CD14-positive monocyte (primary cell): Measurements from ENCODE around the gene ZNF423. TPM values are rescaled to one million over a fixed set of nuclear protein-coding genes. Genes with fewer than 3 reads are reported as not detected.

Source experiments
- DNase-seq, 3 donors: peaks; one replicate each; pipeline ENCODE4 v3.0.0-alpha.2; 2011 to 2022
- H2AFZ ChIP-seq: 2 replicates; pipeline ENCODE4 v1.6.0; 2012; ENCODE audit warnings: mild to moderate bottlenecking, low read depth, low read length, inconsistent platforms; ENCODE audit not compliant: insufficient read depth, poor library complexity, severe bottlenecking
- H3K27ac ChIP-seq, 2 donors: 1 replicate in 1 of 2; 2 replicates in 1 of 2; pipeline ENCODE4 v1.5.1; 2012 to 2013; ENCODE audit warnings: low read length in 2 of 2, control low read depth in 1 of 2, inconsistent platforms in 1 of 2, low read depth in 1 of 2, mild to moderate bottlenecking in 1 of 2
- H3K27me3 ChIP-seq, 2 donors: one replicate each; pipeline versions ENCODE4 v1.6.0 to v1.6.1; 2011 to 2013; ENCODE audit warnings: low read length in 2 of 2; ENCODE audit not compliant: control insufficient read depth in 2 of 2, insufficient read depth in 2 of 2
- H3K36me3 ChIP-seq, 2 donors: replicated peaks in 1 of 2; 1 replicate in 1 of 2; 2 replicates in 1 of 2; pipeline versions ENCODE4 v1.5.1 to v1.6.1; 2012 to 2013; ENCODE audit warnings: low read length in 2 of 2, control low read depth in 1 of 2, inconsistent platforms in 1 of 2, mild to moderate bottlenecking in 1 of 2; ENCODE audit not compliant: insufficient read depth in 2 of 2, control insufficient read depth in 1 of 2
- H3K4me1 ChIP-seq, 2 donors: 1 replicate in 1 of 2; 2 replicates in 1 of 2; pipeline versions ENCODE4 v1.5.1 to v1.6.1; 2012 to 2013; ENCODE audit warnings: low read length in 2 of 2, control low read depth in 1 of 2, inconsistent platforms in 1 of 2, mild to moderate bottlenecking in 1 of 2, moderate library complexity in 1 of 2; ENCODE audit not compliant: insufficient read depth in 2 of 2, control insufficient read depth in 1 of 2
- H3K4me2 ChIP-seq: replicated peaks from 2 replicates; pipeline ENCODE3; 2012; ENCODE audit warnings: low read length, moderate library complexity, mild to moderate bottlenecking; ENCODE audit not compliant: poor library complexity, severe bottlenecking; ENCODE audit errors: extremely low read depth
- H3K4me3 ChIP-seq, 3 experiments: fragments of 200-600 bp in 1 of 3; sonication (generic) in 1 of 3; replicated peaks in 1 of 3; 1 replicate in 2 of 3; 2 replicates in 1 of 3; pipeline ENCODE4 v1.5.1; 2011 to 2013; ENCODE audit warnings: low read length in 3 of 3, mild to moderate bottlenecking in 3 of 3, control low read depth in 2 of 3, low read depth in 2 of 3, inconsistent platforms in 1 of 3, moderate library complexity in 1 of 3
- H3K79me2 ChIP-seq: 2 replicates; pipeline ENCODE4 v1.6.0; 2012; ENCODE audit warnings: mild to moderate bottlenecking, control low read depth, inconsistent platforms, low read length, moderate library complexity; ENCODE audit not compliant: insufficient read depth
- H3K9ac ChIP-seq: 2 replicates; pipeline ENCODE4 v1.6.0; 2017; ENCODE audit warnings: low read length, mild to moderate bottlenecking; ENCODE audit not compliant: insufficient read depth, poor library complexity, severe bottlenecking
- H3K9me3 ChIP-seq, 2 donors: replicated peaks in 1 of 2; 1 replicate in 1 of 2; 2 replicates in 1 of 2; pipeline versions ENCODE4 v1.5.1 to v1.6.1; 2012 to 2013; ENCODE audit warnings: low read length in 2 of 2, control low read depth in 1 of 2; ENCODE audit not compliant: control insufficient read depth in 1 of 2, insufficient read depth in 1 of 2
- H4K20me1 ChIP-seq: 2 replicates; pipeline ENCODE4 v1.6.0; 2012; ENCODE audit warnings: mild to moderate bottlenecking, low read length, control low read depth, moderate library complexity; ENCODE audit not compliant: insufficient read depth
- H3K27ac Mint-ChIP-seq, 7 donors: one replicate each; pipeline ENCODE4 v1.8.0; 2020; ENCODE audit warnings: mild to moderate bottlenecking in 7 of 7, mixed read lengths in 7 of 7, moderate library complexity in 6 of 7, inconsistent platforms in 2 of 7
- H3K27me3 Mint-ChIP-seq, 3 donors: one replicate each; pipeline ENCODE4 v1.8.0; 2021 to 2022; ENCODE audit warnings: low read depth in 3 of 3, mild to moderate bottlenecking in 3 of 3, mixed read lengths in 3 of 3, moderate library complexity in 3 of 3, inconsistent platforms in 1 of 3
- H3K36me3 Mint-ChIP-seq, 2 donors: one replicate each; pipeline ENCODE4 v1.8.0; 2020; ENCODE audit warnings: mixed read lengths in 2 of 2, inconsistent platforms in 1 of 2, mild to moderate bottlenecking in 1 of 2
- H3K4me1 Mint-ChIP-seq: one replicate; pipeline ENCODE4 v1.8.0; 2020; ENCODE audit warnings: mild to moderate bottlenecking, mixed read lengths
- H3K4me3 Mint-ChIP-seq, 2 donors: one replicate each; pipeline ENCODE4 v1.8.0; 2020; ENCODE audit warnings: mild to moderate bottlenecking in 2 of 2, mixed read lengths in 2 of 2, moderate library complexity in 1 of 2
- H3K9me3 Mint-ChIP-seq, 7 donors: one replicate each; pipeline ENCODE4 v1.8.0; 2020 to 2022; ENCODE audit warnings: mixed read lengths in 7 of 7, mild to moderate bottlenecking in 6 of 7, moderate library complexity in 6 of 7, inconsistent platforms in 2 of 7
- CTCF ChIP-seq: fragments of 200-600 bp; IDR thresholded peaks from one replicate; pipeline ENCODE4 v1.8.0; 2022; ENCODE audit warnings: antibody characterized with exemption, mild to moderate bottlenecking
- WGBS: methylation state at CpG from one replicate; pipeline ENCODE4 v1.1.5; 2013; ENCODE audit warnings: missing lambda C conversion rate; ENCODE audit not compliant: insufficient coverage; 5-methylcytosine and 5-hydroxymethylcytosine counted together
- intact Hi-C, 2 donors: fragments of 100-400 bp; cut with micrococcal nuclease; formaldehyde crosslinking; loops; one replicate each; pipeline versions ENCODE4 v1.15.0 to v1.15.1; 2023
- polyA plus RNA-seq, 3 donors: library from polyadenylated mRNA; depleted of rRNA in 1 of 3; unstranded in 2 of 3; stranded (reverse) in 1 of 3; fragments of 300-500 nt in 2 of 3; fragments of >200 nt in 1 of 3; fragmentation: Illumina TruSeq in 2 of 3; gene quantifications; 1 replicate in 2 of 3; 2 replicates in 1 of 3; pipeline ENCODE4 v1.2.3, GENCODE V29; 2012 to 2021

The ZNF423 gene
- polyA plus RNA-seq, 3 donors, result not detected

- intact Hi-C loops, result no loop called here
- Histone ChIP-seq H3K27ac (no peak overlapping the region), H3K9ac (no peak overlapping the region), H2AFZ (no peak overlapping the region), H3K9me3 (no peaks in the 10 kb centered on the region), H3K4me2 (no peak overlapping the region), H3K79me2 (no peaks in the 10 kb centered on the region), H3K4me3 (no peak overlapping the region), H3K36me3 (no peaks in the 10 kb centered on the region), H3K27me3 (no peaks in the 10 kb centered on the region), H4K20me1 (no peaks in the 10 kb centered on the region), H3K4me1 (no peaks in the 10 kb centered on the region)
- Mint-ChIP-seq H3K9me3 (peaks cover 0 to 5% (median 0%) of the 10 kb centered on the region in 7 donors), H3K4me3 (no peak overlapping the region), H3K36me3 (no peaks in the 10 kb centered on the region), H3K27ac (no peak overlapping the region), H3K4me1 (no peaks in the 10 kb centered on the region), H3K27me3 (peaks cover 0 to 5% (median 3%) of the 10 kb centered on the region in 3 donors)
- 98% methylated on average over 9 of the region's 12 CpGs for WGBS
- TF ChIP-seq CTCF, result no peak
- DNase-seq, result no peak
Observed at GRCh38 chr16:49716339-49716934, 139.5 kb downstream of the ZNF423 start.

GRCh38 chr16:49713770-49714169 lies 142.1 kb downstream of the ZNF423 start:
- Histone ChIP-seq H3K36me3 (no peaks in the 10 kb centered on the region), H3K9me3 (no peaks in the 10 kb centered on the region), H3K4me3 (no peak overlapping the region), H3K79me2 (no peaks in the 10 kb centered on the region), H3K27ac (no peak overlapping the region), H3K27me3 (no peaks in the 10 kb centered on the region), H3K4me1 (no peaks in the 10 kb centered on the region), H4K20me1 (no peaks in the 10 kb centered on the region), H3K4me2 (no peak overlapping the region), H2AFZ (no peak overlapping the region), H3K9ac (no peak overlapping the region)
- H3K27ac Mint-ChIP-seq, result no peak overlapping the region
- peaks cover 0 to 5% (median 2%) of the 10 kb centered on the region in 3 donors for H3K27me3 Mint-ChIP-seq
- DNase-seq, result no peak
- H3K4me1 Mint-ChIP-seq, result no peaks in the 10 kb centered on the region
- H3K9me3 Mint-ChIP-seq, result peaks cover 0 to 5% (median 0%) of the 10 kb centered on the region in 7 donors
- H3K36me3 Mint-ChIP-seq, result no peaks in the 10 kb centered on the region
- 88% methylated on average over 5 of the region's 10 CpGs for WGBS
- intact Hi-C loops, result no loop called here
- no peak overlapping the region for H3K4me3 Mint-ChIP-seq
- no peak for TF ChIP-seq CTCF
